Measurements from ENCODE around the gene LRRC10B.

DNA sequence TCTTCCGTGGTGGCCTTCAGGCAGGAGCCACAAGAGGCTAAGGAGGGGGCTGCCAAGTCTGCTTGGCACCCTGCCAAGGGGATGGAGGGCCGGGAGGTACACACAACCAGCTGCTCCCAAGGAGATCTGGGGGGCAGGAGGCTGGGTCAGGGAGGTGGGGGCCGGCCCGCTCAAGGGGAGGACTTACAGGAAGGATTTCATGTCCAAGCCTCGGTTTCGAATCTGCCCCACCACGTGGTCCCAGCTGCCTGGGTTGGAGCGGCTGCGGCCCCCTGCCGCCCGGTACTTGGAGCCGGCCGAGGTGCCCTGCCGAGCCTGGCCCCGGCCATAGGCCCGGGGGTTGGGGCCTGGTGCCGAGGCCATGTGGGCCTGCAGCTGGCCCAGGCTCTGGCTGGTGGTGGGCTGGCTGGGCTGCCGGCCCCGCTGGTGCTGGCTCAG, 33.5 kb downstream of the LRRC10B start:
- no peak for TF ChIP-seq EZH2phosphoT487 (IDR thresholded peaks at IDR 0.05; ENCODE audit: low read depth)
- TF ChIP-seq, protein P1, sequence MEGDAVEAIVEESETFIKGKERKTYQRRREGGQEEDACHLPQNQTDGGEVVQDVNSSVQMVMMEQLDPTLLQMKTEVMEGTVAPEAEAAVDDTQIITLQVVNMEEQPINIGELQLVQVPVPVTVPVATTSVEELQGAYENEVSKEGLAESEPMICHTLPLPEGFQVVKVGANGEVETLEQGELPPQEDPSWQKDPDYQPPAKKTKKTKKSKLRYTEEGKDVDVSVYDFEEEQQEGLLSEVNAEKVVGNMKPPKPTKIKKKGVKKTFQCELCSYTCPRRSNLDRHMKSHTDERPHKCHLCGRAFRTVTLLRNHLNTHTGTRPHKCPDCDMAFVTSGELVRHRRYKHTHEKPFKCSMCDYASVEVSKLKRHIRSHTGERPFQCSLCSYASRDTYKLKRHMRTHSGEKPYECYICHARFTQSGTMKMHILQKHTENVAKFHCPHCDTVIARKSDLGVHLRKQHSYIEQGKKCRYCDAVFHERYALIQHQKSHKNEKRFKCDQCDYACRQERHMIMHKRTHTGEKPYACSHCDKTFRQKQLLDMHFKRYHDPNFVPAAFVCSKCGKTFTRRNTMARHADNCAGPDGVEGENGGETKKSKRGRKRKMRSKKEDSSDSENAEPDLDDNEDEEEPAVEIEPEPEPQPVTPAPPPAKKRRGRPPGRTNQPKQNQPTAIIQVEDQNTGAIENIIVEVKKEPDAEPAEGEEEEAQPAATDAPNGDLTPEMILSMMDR (IDR thresholded peaks at IDR 0.05; ENCODE audit: low read depth, low read length): no peak

Data from OCI-LY3 (cell line).